Left ventricle myocardium superior (tissue), 1 donor: ENCODE measurements around the gene TMEM120B. TPM values are rescaled to one million over a fixed set of nuclear protein-coding genes. Genes with fewer than 3 reads are reported as not detected.
"Not testable (repeated sequence)": the region's sequence is repeated elsewhere in the genome, so short reads cannot be mapped to it uniquely, and the experiment has no call there.

Experiments used
- ATAC-seq: fragments of 200-7000 bp; cut with Tn5 transposase; one replicate; pipeline ENCODE4 v1.9.1; 2020; ENCODE audit warnings: mild to moderate bottlenecking, moderate library complexity
- DNase-seq: peaks from one replicate; pipeline ENCODE4 v3.0.0-alpha.2; 2020
- intact Hi-C: fragments of 100-400 bp; cut with micrococcal nuclease; formaldehyde crosslinking; loops from one replicate; pipeline ENCODE4 v1.11.0; 2022
- total RNA-seq: library from RNA; stranded (reverse); fragmentation: NEBNext Ultra II Directional; extraction: Animal tissue kit (Norgen Biotek cat#: 25700); gene quantifications from one replicate; pipeline ENCODE4 v1.2.1, GENCODE V29; 2021
- donor health status: DM: no; HTN: yes; CAD: no; lungs with severe emphysema.

Gene TMEM120B
- total RNA-seq, 1 donor from 2014 or later: 9.9 TPM

DNA sequence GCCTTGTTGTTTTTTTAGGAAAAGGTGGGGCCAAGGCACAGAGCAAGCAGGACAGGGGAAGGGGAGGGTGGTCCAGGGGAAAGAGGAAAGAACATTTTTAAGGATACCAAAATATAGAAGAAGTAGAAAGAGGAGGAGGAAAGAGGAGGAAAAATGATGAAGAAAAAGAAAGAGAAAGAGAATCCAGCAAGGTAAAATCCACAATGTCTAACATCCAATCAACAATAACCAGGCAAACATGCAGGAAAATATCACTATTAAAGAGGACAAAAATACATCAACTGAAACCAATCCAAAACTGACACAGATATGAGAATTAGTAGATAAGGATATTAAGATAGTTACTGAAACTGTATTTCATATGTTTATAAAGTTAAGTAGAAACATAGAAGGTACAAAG, 7.0 kb upstream of the TMEM120B start:
- ATAC-seq: no peak
- no peak for DNase-seq
- intact Hi-C loops: no loop called here

DNA sequence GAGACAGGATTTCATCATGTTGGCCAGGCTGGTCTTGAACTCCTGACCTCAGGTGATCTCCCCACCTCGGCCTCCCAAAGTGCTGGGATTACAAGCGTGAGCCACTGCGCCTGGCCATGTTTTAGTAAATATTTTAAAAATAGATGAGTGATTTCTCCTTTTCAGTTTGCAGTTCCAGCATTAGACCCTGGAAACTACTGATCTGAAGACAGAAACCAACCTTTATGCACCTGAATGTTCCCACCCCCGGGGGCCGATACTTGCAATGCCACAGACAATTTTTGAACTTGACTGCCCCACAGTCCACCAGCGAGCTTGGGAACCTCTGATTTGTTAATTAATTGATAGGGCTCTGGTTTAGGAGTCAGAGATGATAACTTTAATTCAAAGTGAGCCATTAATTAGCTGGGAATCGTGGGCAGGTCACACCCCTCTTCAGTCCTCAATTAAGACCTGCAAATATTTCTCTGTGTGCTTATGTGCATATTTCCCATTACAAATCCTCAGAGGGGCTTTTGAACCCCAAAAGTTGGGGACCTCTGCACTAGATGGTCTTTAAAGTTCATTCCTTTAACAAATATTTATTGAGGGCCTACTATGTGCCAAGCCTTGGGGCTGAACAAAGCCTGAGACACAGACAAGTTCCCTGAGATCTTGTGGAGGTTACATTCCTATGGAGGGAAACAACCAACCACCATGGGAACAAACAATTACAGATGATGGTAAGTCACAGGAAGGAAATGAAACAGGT, 4.1 kb upstream of the TMEM120B start:
- DNase-seq: no peak
- intact Hi-C loops: no loop called here

DNA sequence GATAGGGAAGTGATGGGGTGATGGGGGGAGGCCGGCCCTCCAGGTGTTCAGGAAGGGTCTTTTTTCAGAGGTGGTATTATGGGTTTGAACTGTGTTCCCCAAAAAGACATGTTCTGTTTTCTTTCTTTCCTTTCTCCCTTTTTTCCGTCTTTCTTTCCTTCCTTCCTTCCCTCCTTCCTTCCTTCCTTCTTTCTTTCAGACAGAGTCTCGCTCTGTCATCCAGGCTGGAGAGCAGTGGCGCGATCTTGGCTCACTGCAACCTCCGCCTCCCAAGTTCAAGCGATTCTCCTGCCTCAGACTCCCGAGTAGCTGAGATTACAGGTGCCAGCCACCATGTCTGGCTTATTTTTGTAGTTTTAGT, 3.5 kb upstream of the TMEM120B start:
- ATAC-seq, DNase-seq, intact Hi-C loops: not testable (repeated sequence)

More for the DNA sequence above, 4.1 kb upstream of the TMEM120B start:
- ATAC-seq: no peak

DNA sequence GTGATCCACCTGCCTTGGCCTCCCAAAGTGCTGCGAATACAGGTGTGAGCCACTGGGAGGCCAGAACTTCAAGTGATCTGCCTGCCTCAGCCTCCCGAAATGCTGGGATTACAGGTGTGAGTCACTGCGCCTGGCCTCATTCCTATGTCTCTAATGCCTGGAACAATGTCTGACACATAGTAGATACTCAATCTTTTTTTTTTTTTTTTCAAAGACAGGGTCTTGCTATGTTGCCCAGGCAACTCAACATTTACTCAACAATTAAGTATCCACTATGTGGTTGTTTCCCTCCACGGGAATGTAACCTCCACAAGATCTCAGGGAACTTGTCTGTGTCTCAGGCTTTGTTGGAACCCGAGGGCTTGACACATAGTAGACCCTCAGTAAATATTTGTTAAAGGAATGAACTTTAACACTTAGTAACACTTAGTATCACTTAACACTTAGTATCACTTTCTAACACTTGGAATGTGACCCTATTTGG, 3.0 kb upstream of the TMEM120B start:
- intact Hi-C loops: no loop called here
- ATAC-seq: no peak
- no peak for DNase-seq

DNA sequence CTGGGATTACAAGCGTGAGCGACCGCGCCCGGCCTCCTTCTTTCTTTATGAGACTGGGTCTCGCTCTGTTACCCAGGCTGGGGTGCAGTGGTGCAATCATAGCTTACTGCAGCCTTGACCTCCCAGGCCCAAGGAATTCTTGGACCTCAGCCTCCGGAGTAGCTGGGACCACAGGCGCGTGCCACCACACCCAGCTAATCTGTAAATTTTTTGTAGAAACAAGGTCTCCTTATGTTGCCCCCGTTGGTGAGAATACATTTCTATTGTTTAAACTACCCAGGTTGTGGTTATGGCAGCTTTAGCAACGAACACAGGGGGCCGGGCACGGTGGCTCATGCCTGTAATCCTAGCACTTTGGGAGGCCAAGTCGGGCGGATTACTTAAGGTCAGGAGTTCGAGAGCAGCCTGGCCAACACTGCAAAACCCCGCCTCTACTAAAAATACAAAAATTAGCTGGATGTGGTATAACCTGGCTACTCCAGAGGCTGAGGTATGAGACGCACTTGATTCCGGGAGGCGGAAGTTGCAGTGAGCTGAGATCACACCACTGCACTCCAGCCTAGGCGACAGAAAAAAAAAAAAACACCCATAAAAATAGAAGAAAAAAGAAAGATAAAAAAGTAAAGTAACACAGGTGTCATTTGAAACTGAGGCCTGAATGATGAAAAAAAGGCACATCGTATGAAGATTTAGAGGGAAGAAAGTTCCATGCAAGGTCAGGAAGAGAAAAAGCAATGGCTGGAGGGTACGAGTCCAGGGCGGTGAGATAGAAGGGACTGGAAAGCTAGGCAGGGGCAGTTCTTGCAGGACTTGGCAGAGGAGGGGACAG, 977 bp upstream of the TMEM120B start:
- peak; percentile 11 for ATAC-seq
- intact Hi-C loops: no loop called here
- DNase-seq: no peak

DNA sequence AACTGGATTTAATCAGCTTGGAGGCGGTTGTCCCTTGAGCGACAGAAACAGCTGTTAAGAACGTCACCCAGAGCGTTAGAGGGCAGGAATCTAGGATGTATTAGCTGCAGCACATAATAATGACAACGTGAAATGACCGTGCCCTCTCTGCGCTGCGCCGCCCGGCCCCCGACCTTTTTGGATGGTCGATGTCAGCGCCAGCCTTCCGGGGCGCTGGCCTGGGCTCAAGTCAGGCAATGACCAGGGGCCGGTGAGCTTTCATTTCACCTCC, 427 bp upstream of the TMEM120B start:
- intact Hi-C loops: no loop called here
- ATAC-seq (peak; percentile 72), DNase-seq (peak; percentile 60)

DNA sequence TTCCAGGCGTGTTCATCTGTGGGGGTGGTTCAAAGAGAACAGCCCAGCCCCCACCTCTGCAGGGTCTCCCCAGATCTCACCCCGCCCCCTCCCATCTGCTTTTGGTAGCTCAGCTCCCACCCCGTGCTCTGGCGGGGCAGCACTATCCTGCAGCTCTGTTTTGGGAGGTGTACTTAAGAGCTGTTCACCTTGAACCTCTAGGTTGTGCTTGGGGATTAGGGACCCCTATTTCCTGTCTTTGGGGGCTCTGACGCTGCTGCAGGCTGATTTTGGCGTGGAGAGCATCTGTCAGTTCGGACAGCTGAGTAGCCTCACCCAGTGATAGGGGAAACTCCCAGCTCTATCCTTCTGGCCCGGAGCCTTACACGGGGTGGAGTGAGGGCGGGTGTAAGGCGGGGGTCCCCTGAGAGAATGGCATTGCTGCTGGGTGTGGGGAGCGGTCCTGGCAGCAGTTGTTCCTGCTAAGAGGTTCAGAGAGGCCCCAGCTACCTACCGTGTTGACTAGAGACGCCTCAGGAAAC, 765 bp downstream of the TMEM120B start:
- DNase-seq (peak; percentile 48), ATAC-seq (peak; percentile 43)
- intact Hi-C loops: no loop called here

DNA sequence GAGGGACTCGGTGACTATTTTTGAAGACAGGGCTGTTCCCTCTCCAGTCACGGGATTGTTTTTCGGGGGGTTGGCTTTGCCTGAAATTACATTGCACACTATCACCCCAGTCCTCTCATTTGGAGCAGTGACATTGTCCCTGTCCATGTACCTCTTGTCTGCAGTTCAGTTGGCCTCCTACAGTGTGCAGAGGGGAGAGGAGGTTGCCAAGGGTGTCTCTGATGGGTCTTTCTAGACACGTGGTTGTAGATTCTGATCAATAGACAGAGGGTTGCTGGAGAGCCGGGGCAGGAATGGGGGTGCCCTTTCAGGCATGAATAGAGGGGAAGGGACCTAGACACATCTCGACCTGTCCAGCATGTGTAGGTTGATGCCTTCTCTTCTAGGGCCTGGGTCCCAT, 1.2 kb downstream of the TMEM120B start:
- DNase-seq (no peak), ATAC-seq (peak; percentile 1)
- intact Hi-C loops: no loop called here

DNA sequence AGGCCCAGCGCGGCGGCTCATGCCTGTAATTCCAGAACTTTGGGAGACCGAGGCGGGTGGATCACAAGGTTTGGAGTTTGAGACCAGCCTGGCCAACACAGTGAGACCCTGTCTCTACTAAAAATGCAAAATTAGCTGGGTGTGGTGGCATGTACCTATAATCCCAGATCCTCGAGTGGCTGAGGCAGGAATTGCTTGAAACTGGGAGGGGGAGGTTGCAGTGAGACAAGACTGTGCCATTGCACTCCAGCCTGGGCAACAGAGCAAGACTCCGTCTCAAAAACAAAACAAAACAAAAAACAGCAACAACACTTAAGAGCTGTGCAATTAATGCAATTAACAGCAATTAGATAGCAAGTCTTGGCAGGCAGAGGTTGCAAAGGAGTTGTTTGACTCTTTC, 2.5 kb downstream of the TMEM120B start:
- ATAC-seq, DNase-seq, intact Hi-C loops: not testable (repeated sequence)

DNA sequence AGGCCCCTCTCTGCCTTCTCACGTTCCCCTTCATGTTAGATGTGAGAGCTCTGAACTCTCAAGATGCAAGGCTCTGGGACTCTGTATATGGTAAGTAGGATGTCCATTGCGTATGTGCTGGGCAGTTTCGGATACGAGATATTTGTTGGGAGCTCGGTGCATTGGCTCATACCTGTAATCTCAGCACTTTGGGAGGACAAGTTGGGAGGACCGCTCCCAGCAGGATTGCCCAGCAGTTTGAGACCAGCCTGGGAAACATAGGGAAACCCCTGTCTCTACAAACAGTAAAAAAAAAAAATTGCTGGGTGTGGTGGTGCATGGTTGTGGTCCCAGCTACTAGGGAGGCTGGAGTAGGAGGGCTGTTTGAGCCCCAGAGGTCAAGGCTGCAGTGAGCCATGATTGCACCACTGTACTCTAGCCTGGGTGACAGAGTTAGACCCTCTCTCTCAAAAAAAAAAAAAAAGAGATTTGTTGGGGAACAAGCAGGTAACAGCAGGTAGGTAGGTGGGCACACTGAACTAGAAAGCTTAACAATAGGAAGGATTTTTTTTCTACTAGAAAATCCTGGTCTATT, 3.4 kb downstream of the TMEM120B start:
- intact Hi-C loops: no loop called here
- DNase-seq (no peak), ATAC-seq (no peak)

DNA sequence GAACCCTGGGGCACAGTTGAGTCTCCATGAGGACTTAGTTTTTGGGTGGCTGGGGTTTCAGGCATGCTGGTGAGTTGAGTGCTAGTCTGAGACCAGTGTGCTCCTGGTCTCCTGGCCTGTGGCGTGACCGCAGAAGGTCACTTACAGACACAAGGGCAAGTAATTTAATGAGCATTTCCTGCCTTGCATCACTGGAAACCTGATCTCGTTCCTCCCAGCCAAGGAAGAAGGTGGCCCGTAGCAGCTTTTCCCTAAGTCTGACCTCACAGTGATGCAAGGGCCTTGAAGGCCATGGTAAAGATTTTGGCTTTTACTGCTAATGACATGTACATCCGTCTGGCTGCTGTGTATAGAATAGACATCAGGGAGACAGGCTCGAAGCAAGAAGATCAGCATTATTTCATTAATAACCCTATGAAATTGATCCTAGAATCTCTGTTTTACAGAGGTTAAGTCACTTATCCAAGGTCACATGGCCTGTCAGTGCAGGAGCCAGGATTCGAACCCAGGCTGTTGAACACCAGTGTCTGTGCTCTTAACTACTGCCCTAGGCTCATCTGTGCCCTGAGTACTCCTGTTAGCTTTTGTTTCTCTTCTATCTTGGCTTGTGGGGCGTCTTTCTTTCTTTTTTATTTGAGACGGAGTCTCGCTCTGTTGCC, 4.6 kb downstream of the TMEM120B start:
- intact Hi-C loops: no loop called here
- ATAC-seq: no peak
- DNase-seq: no peak

DNA sequence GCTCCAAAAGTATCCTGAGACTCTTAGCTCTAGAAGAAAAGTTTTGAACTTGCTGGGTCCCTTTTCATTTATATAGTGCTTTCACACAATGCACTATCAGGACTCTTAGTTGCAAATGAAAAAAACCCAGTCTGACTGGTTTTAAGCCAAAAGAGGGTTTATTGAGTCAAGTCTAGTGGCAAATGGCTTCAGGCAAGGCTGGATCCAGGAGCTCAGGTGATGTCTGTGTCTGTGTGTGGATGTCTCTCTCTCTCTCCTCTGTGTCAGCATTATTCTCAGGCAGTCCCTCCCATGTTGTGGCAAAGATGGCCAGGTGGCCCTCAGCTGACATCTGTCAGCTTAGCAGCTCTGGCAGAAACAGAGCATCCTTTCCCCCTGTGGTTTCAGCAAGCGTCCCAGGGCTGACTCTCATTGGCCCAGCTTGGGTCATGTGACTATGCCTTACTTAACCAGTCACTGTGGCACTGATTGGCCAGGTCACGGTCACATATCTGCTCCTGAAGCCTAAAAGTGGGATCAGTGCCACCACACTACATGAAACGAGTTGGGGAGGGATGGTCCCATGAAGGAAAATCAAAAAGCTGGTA, 6.2 kb downstream of the TMEM120B start:
- no peak for ATAC-seq
- intact Hi-C loops: no loop called here
- no peak for DNase-seq

DNA sequence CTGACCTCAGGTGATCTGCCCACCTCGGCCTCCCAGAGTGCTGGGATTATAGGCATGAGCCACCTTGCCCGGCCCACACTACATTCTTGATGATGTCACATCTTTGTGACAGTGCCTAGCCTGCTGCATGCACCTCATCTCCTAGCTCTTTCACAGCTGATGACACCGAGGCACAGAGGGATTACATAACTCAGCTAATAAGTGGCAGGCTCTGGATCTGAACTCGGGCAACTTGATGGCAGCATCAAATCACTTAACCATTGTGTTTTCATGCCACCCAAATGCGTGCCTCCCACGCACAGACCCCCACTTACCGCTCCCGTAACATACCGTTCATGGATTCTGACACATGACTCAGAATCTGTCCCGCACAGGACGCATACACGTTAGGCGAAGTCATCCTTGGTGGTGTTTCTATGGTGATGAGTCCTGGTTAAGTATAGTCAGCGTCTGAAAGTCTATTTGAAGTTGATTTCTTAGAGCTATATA, 7.4 kb downstream of the TMEM120B start:
- ATAC-seq (no peak), DNase-seq (no peak)
- intact Hi-C loops: no loop called here

DNA sequence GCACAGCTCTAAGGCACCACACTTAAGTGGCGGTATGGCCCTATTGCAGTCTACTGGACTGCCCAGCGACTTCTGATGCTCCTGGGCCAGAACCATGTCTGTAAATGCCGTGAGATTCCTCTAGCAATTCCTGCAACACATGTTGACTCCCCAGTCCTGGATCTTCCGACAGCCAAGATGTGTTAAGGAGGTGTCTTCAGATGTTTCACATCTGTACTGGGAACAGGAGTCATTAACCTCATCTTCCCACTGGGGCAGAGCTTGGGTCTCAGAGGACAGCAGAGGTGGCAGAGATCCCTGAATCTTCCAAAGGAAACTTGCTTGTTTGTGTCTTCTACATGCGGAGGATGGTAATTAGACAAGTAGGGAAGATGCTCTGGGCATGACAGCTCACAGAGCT, 8.2 kb downstream of the TMEM120B start:
- intact Hi-C loops: no loop called here
- DNase-seq: no peak
- ATAC-seq: no peak

DNA sequence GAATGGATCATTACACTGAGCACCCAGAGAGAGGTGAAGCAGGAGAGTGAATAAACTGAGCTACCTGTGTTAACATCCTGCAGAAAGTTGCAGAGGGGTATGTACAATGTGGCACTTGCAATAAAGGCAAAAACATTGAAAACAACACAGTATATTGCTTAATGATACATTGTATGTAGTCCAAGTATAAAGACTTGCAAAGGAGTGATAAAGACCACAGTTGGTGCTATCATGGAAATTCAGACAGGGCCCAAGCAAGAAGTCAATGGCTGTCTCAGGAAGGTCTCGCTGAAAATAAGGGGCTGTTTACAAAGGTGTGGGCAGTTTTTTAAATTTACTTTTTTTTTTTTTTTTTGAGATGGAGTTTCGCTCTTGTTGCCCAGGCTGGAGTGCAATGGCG, 10.0 kb downstream of the TMEM120B start:
- intact Hi-C loops: no loop called here
- ATAC-seq (no peak), DNase-seq (no peak)

DNA sequence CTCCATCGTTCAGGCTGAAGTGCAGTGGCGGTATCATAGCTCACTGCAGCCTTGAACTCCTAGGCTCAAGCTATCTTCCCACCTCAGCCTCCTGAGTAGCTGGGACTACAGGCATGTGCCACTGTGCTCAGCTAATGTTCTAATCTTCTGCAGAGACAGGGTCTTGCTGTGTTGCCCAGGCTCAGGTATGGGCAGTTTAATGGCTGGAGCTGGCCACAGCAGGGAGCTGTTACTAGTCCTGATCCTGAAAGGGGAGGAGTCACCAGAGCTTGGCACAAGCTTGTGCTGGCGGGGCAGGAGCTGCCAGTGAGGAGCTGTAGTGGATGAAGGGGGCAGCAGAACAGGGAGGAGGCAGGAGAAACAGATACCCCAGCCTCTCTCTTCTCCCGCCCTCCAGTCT, 10.6 kb downstream of the TMEM120B start:
- ATAC-seq (no peak), DNase-seq (no peak)
- intact Hi-C loops: no loop called here

DNA sequence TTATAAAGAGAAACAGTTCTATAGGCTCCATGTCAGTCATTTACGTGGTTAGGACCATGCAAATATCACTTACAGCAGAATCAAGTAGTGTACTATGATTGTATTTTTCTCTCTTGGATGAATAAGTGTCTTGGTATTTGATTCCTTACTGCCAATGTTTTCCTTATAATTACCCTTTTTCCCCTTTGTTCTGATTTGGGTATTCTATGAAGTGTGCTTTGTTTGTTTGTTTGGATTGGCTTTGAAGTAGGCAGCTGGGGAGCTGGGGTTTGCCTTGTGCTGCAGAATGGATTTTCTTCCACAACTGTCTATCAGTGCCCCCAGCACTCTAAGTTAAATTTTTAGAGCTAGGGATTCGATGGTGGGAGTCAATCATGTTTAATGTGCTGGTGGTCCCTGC, 12.4 kb downstream of the TMEM120B start:
- intact Hi-C loops: no loop called here
- ATAC-seq: no peak
- no peak for DNase-seq

DNA sequence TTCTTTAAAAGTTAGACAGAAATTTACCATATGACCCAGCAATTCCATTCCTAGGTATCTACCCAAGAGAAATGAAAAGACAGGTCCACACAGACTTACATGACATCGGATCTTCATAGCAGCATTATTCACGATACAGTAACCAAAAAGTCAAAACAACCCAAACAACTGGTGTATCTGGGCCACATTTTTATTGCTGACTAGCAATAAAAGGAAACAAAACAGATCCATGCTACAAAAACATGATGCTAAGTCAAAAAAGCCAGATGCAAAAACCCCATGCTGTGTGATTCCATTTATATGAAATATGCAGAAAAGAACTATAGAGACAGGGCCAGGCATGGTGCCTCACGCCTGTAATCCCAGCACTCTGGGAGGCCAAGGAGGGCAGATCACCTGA, 12.9 kb downstream of the TMEM120B start:
- no peak for ATAC-seq
- DNase-seq: no peak
- intact Hi-C loops: no loop called here

DNA sequence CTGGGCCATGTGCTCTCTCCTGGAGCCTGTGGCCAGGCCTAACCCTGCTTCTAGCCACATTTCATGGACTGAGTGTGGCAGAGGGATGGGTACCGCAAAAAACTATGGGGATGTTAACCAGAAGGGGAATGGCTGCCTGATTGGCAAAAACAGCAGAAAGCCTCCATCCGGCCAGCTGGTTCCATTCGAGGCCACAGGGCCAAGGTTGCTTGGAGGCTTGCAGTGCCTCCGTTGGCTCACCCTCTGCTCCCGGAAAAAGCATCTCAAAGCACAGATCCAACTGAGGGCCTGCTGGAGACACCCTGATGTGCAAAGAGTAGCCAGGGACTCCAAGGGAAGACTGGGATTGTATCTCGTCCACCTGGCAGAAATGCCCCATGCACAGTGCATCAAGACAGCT, 16.5 kb downstream of the TMEM120B start:
- intact Hi-C loops: no loop called here
- ATAC-seq: no peak
- DNase-seq: no peak
